Measurements from ENCODE around the gene TMEM63C.

- TF ChIP-seq CTCF (IDR thresholded peaks at IDR 0.05; ENCODE audit: extremely low read depth in 1 of 2, insufficient read depth in 1 of 2, low read depth in 1 of 2, low read length in 2 of 2) (no peak), FOS (IDR thresholded peaks at IDR 0.05; ENCODE audit: borderline replicate concordance, insufficient read depth, low read length) (no peak), POLR2AphosphoS5 (IDR thresholded peaks at IDR 0.05; ENCODE audit: insufficient read depth, low read depth, low read length) (no peak), POLR2A (IDR thresholded peaks at IDR 0.05; ENCODE audit: low read depth, low read length) (no peak), EZH2 (IDR thresholded peaks at IDR 0.05; ENCODE audit: borderline replicate concordance, low read depth, low read length, severe bottlenecking) (no peak), MYC (IDR thresholded peaks at IDR 0.05; ENCODE audit: low read depth, low read length) (no peak), JUN (IDR thresholded peaks at IDR 0.05; ENCODE audit: borderline replicate concordance, insufficient read depth, insufficient read length, low read depth) (no peak), MAX (IDR thresholded peaks at IDR 0.05; ENCODE audit: insufficient read depth, insufficient read length) (no peak), GATA2 (IDR thresholded peaks at IDR 0.05; ENCODE audit: insufficient read depth, insufficient read length, low read depth, low read length) (no peak)
Observed at GRCh38 chr14:77240336-77240915, 58.8 kb downstream of the TMEM63C start.
